ENCODE measurements around the gene LRRC73. TPM values are rescaled to one million over a fixed set of nuclear protein-coding genes. Genes with fewer than 3 reads are reported as not detected.
A peak's percentile ranks its signal among the peaks of the same experiment; 100 is the strongest.

LRRC73 gene
- total and polyA plus RNA-seq, 9 of the 15 experiments (the other 6 are each of a cell fraction or from before 2014, with no cell fraction given), result 0.07 to 0.55 (median 0.16) TPM; not detected in 3

- TF ChIP-seq TARDBP (IDR thresholded peaks at IDR 0.05) (0 out of 2 replicates have a peak, but pooled peaks have one; percentile 14), RBM22 (IDR thresholded peaks at IDR 0.05; ENCODE audit: low read depth, low read length, poor library complexity, severe bottlenecking) (no peak), SMARCA4 (IDR thresholded peaks at IDR 0.05) (no peak), POLR2AphosphoS5 (IDR thresholded peaks at IDR 0.05; ENCODE audit: control insufficient read depth, insufficient read depth, low read depth, low read length) (peak; percentile 88), HMGXB4 (CRISPR knock-in tag; IDR thresholded peaks at IDR 0.05) (peak; percentile 85; the same call in 1 of the 2 replicates), SUPT5H (IDR thresholded peaks at IDR 0.05) (peak; percentile 98), ZNF280B (CRISPR knock-in tag; IDR thresholded peaks at IDR 0.05) (no peak), ELK3 (CRISPR knock-in tag; IDR thresholded peaks at IDR 0.05) (no peak), PRDM10 (IDR thresholded peaks at IDR 0.05; ENCODE audit: partially characterized antibody) (peak; percentile 51), E2F3 (CRISPR knock-in tag; IDR thresholded peaks at IDR 0.05) (no peak), MTA2 (IDR thresholded peaks at IDR 0.05; ENCODE audit: low read depth) (no peak), ZNF589 (CRISPR knock-in tag; IDR thresholded peaks at IDR 0.05; ENCODE audit: low read depth) (0 out of 2 replicates have a peak, but pooled peaks have one; percentile 24), ELK1 (CRISPR knock-in tag; IDR thresholded peaks at IDR 0.05) (no peak), SIN3B (IDR thresholded peaks at IDR 0.05; ENCODE audit: low read depth) (peak; percentile 80), ERF (CRISPR knock-in tag; IDR thresholded peaks at IDR 0.05) (no peak), CBX5 (IDR thresholded peaks at IDR 0.05; ENCODE audit: borderline replicate concordance, low read depth) (no peak), KAT2B (IDR thresholded peaks at IDR 0.05; ENCODE audit: low read depth, low read length) (no peak), ZNF707 (CRISPR knock-in tag; conservative IDR thresholded peaks at IDR 0.05) (no peak), ZNF436 (CRISPR knock-in tag; IDR thresholded peaks at IDR 0.05) (no peak)
Observed at GRCh38 chr6:43516697-43517504, 6.8 kb upstream of the LRRC73 start, which contains the start of the genes POLR1C and YIPF3 (continued).

All from K562 (cell line).